K562 (cell line): ENCODE data around the gene MYL4. TPM values are rescaled to one million over a fixed set of nuclear protein-coding genes. Genes with fewer than 3 reads are reported as not detected.

Experiments used
- ADNP ChIP-seq: fragments of 200-800 bp; sonication (Bioruptor generic); IDR thresholded peaks from 2 replicates; pipeline ENCODE4 v1.6.1; 2016; ENCODE audit warnings: missing genetic modification characterization, missing compliant biosample characterization
- CAMTA2 ChIP-seq: fragments of 250-450 bp; sonication (Bioruptor Pico); conservative IDR thresholded peaks from 2 replicates; pipeline ENCODE4 v1.5.1; 2022
- CBX3 ChIP-seq, 2 experiments: IDR thresholded peaks; 1 replicate in 1 of 2; 2 replicates in 1 of 2; pipeline ENCODE4 v1.6.1; 2012; ENCODE audit warnings: inconsistent platforms in 2 of 2, low read length in 2 of 2, borderline replicate concordance in 1 of 2, control low read depth in 1 of 2
- ELF4 ChIP-seq: fragments of 450-650 bp; formaldehyde crosslinking; IDR thresholded peaks from 2 replicates; pipeline ENCODE4 v1.4.0; 2022; ENCODE audit warnings: missing genetic modification characterization
- ETS2 ChIP-seq: IDR thresholded peaks from 2 replicates; pipeline ENCODE4 v1.6.1; 2016; ENCODE audit warnings: borderline replicate concordance, missing genetic modification characterization, mild to moderate bottlenecking, moderate library complexity, missing compliant biosample characterization; ENCODE audit not compliant: poor library complexity, severe bottlenecking
- FOXP1 ChIP-seq: sonication (generic); formaldehyde crosslinking; IDR thresholded peaks from 2 replicates; pipeline ENCODE4 v1.8.0; 2022; ENCODE audit warnings: mild to moderate bottlenecking, missing genetic modification reagents
- MAZ ChIP-seq, 2 experiments: fragments of 450-650 bp in 1 of 2; sonication (generic) in 1 of 2; formaldehyde crosslinking; IDR thresholded peaks in 1 of 2; conservative IDR thresholded peaks in 1 of 2; 2 replicates each; pipeline versions ENCODE4 v1.4.0 to v1.5.0; 2020; ENCODE audit warnings: mild to moderate bottlenecking in 1 of 2, missing genetic modification reagents in 1 of 2
- NEUROD1 ChIP-seq: fragments of 150-350 bp; IDR thresholded peaks from 2 replicates; pipeline ENCODE4 v1.6.1; 2014; ENCODE audit warnings: borderline replicate concordance, low read length, low read depth; ENCODE audit not compliant: partially characterized antibody
- NFRKB ChIP-seq: fragments of 450-650 bp; IDR thresholded peaks from 2 replicates; pipeline ENCODE4 v1.6.1; 2016; ENCODE audit warnings: low read depth
- PPARD ChIP-seq: fragments of 250-450 bp; sonication (Bioruptor Pico); IDR thresholded peaks from 2 replicates; pipeline ENCODE4 v1.8.0; 2022; ENCODE audit warnings: inconsistent platforms, mild to moderate bottlenecking, moderate library complexity
- RCOR1 ChIP-seq, 2 experiments: IDR thresholded peaks; 2 replicates each; pipeline ENCODE4 v1.6.1; 2012; ENCODE audit warnings: low read depth in 2 of 2, low read length in 2 of 2, borderline replicate concordance in 1 of 2, improper control_type of control experiment in 1 of 2
- TAF9B ChIP-seq: fragments of 450-650 bp; IDR thresholded peaks from 2 replicates; pipeline ENCODE4 v1.6.1; 2018; ENCODE audit warnings: mild to moderate bottlenecking; ENCODE audit not compliant: partially characterized antibody
- ZKSCAN1 ChIP-seq: fragments of 150-350 bp; IDR thresholded peaks from 2 replicates; pipeline ENCODE4 v1.6.1; 2016; ENCODE audit warnings: low read depth, low read length
- ZNF133 ChIP-seq: fragments of 250-450 bp; sonication (Bioruptor Pico); IDR thresholded peaks from 2 replicates; pipeline ENCODE4 v1.4.0; 2020; ENCODE audit warnings: mild to moderate bottlenecking
- ZNF561 ChIP-seq: fragments of 450-650 bp; formaldehyde crosslinking; conservative IDR thresholded peaks from 2 replicates; pipeline ENCODE4 v1.4.0; 2020; ENCODE audit warnings: mild to moderate bottlenecking, moderate library complexity
- polyA plus RNA-seq, 8 experiments: library from polyadenylated mRNA; depleted of rRNA in 4 of 8; stranded (reverse) in 5 of 8; unstranded in 3 of 8; fragments of >200 nt; fragmentation: Nextera tagmentation in 2 of 8; fragmentation: Illumina TruSeq in 1 of 8; extraction: Ambion mirVana in 2 of 8; extraction: Trizol in 1 of 8; gene quantifications; 2 replicates each; pipeline versions ENCODE4 v1.2.1 to v1.2.3, GENCODE V29; 2011 to 2014; ENCODE audit warnings: inconsistent platforms in 1 of 8, missing spikeins in 1 of 8
- total RNA-seq, 7 experiments: library from RNA; depleted of rRNA in 6 of 7; stranded (reverse); fragments of >200 nt in 6 of 7; fragmentation: Illumina TruSeq in 2 of 7; extraction: Trizol in 2 of 7; gene quantifications; 2 replicates each; pipeline versions ENCODE4 v1.2.1 to v1.2.3, GENCODE V29; 2011 to 2021; ENCODE audit warnings: low replicate concordance in 1 of 7
- TF ChIP-seq, protein P1 (sequence below): fragments of 450-650 bp; IDR thresholded peaks from 2 replicates; pipeline ENCODE4 v1.6.1; 2014; ENCODE audit warnings: low read depth, mild to moderate bottlenecking, moderate library complexity, borderline replicate concordance
- TF ChIP-seq, protein P2 (sequence below), 2 experiments: fragments of 450-650 bp; IDR thresholded peaks; 2 replicates each; pipeline ENCODE4 v1.6.1; 2018; ENCODE audit warnings: mild to moderate bottlenecking in 2 of 2, low read depth in 1 of 2; ENCODE audit not compliant: partially characterized antibody in 2 of 2
- TF ChIP-seq, protein P3 (sequence below): sonication (generic); formaldehyde crosslinking; IDR thresholded peaks from 2 replicates; pipeline ENCODE4 v1.8.1; 2023; ENCODE audit warnings: mild to moderate bottlenecking, missing genetic modification reagents
- TF ChIP-seq, protein P4 (sequence below): fragments of 250-450 bp; sonication (Bioruptor Pico); IDR thresholded peaks from 2 replicates; pipeline ENCODE4 v1.5.0; 2020; ENCODE audit warnings: mild to moderate bottlenecking

MYL4 gene
- total and polyA plus RNA-seq, 9 of the 15 experiments (the other 6 are each of a cell fraction or from before 2014, with no cell fraction given), result 117 to 423 (median 221) TPM

DNA sequence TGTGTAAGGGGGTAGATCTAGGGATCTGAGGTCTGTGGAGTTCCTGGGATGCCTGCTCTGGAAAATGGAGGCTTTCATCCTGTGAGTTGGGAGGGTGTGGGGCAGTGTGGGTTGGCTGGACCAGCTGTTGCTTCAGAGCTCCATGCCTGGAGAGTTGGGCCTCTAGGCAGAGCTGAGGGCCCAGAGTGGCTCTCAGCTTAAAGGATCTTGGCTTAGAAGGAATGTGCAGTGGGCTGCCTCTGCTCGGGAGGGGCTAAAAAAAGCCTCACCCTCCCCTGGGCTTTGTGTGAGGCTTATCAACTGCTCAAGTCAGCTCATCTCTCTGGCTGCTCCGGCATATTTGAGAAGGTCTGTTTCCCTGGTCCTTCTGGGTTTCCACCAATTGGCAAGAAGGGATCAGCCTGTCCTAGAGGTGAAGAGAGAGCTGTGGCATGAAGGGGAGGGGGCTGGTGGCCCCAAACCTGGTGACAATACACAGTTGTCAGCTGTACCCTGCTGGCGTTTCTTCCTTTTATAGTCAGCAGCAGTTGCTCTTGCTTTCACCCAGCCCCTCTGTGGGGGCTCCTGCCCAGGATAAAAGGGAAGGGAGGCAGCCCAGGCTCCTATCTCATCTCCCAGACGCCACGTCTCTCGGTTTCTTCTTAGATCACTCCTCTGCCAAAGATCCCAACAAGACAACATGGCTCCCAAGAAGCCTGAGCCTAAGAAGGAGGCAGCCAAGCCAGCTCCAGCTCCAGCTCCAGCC is at the start of gene MYL4 (continued):
- TF ChIP-seq ZNF133 (CRISPR knock-in tag) (no peak), FOXP1 (CRISPR knock-in tag) (no peak), ZKSCAN1 (peak; percentile 71; the same call in 1 of the 2 replicates), CAMTA2 (CRISPR knock-in tag) (no peak), ZNF561 (CRISPR knock-in tag) (no peak), TAF9B (peak; percentile 66), ELF4 (CRISPR knock-in tag) (no peak), ADNP (tag) (no peak), NEUROD1 (peak; percentile 9), PPARD (CRISPR knock-in tag) (no peak), ETS2 (tag) (no peak), MAZ (CRISPR knock-in tag; conservative IDR thresholded peaks at IDR 0.05 in 1 of 2, IDR thresholded peaks at IDR 0.05 in 1 of 2) (peak; percentile 44 to 60; a peak in 3 of 4 replicates), NFRKB (peak; percentile 78; the same call in 1 of the 2 replicates), CBX3 (IDR thresholded peaks at IDR 0.05; ENCODE audit: borderline replicate concordance in 1 of 2, low read length in 2 of 2) (peak in 1 of 2 experiments; percentile 26; a peak in 1 of 3 replicates), RCOR1 (IDR thresholded peaks at IDR 0.05; ENCODE audit: borderline replicate concordance in 1 of 2, low read depth in 2 of 2, low read length in 2 of 2) (0 out of 4 replicates have a peak, but pooled peaks of 1 of the 2 experiments have one; percentile 3)
- TF ChIP-seq, protein P1, sequence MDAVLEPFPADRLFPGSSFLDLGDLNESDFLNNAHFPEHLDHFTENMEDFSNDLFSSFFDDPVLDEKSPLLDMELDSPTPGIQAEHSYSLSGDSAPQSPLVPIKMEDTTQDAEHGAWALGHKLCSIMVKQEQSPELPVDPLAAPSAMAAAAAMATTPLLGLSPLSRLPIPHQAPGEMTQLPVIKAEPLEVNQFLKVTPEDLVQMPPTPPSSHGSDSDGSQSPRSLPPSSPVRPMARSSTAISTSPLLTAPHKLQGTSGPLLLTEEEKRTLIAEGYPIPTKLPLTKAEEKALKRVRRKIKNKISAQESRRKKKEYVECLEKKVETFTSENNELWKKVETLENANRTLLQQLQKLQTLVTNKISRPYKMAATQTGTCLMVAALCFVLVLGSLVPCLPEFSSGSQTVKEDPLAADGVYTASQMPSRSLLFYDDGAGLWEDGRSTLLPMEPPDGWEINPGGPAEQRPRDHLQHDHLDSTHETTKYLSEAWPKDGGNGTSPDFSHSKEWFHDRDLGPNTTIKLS, result peak; percentile 61; the same call in 1 of the 2 replicates
- TF ChIP-seq, protein P2, sequence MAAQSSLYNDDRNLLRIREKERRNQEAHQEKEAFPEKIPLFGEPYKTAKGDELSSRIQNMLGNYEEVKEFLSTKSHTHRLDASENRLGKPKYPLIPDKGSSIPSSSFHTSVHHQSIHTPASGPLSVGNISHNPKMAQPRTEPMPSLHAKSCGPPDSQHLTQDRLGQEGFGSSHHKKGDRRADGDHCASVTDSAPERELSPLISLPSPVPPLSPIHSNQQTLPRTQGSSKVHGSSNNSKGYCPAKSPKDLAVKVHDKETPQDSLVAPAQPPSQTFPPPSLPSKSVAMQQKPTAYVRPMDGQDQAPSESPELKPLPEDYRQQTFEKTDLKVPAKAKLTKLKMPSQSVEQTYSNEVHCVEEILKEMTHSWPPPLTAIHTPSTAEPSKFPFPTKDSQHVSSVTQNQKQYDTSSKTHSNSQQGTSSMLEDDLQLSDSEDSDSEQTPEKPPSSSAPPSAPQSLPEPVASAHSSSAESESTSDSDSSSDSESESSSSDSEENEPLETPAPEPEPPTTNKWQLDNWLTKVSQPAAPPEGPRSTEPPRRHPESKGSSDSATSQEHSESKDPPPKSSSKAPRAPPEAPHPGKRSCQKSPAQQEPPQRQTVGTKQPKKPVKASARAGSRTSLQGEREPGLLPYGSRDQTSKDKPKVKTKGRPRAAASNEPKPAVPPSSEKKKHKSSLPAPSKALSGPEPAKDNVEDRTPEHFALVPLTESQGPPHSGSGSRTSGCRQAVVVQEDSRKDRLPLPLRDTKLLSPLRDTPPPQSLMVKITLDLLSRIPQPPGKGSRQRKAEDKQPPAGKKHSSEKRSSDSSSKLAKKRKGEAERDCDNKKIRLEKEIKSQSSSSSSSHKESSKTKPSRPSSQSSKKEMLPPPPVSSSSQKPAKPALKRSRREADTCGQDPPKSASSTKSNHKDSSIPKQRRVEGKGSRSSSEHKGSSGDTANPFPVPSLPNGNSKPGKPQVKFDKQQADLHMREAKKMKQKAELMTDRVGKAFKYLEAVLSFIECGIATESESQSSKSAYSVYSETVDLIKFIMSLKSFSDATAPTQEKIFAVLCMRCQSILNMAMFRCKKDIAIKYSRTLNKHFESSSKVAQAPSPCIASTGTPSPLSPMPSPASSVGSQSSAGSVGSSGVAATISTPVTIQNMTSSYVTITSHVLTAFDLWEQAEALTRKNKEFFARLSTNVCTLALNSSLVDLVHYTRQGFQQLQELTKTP (IDR thresholded peaks at IDR 0.05; ENCODE audit: low read depth in 1 of 2, partially characterized antibody in 2 of 2), result peak in 1 of 2 experiments; percentile 64
- TF ChIP-seq, protein P3, sequence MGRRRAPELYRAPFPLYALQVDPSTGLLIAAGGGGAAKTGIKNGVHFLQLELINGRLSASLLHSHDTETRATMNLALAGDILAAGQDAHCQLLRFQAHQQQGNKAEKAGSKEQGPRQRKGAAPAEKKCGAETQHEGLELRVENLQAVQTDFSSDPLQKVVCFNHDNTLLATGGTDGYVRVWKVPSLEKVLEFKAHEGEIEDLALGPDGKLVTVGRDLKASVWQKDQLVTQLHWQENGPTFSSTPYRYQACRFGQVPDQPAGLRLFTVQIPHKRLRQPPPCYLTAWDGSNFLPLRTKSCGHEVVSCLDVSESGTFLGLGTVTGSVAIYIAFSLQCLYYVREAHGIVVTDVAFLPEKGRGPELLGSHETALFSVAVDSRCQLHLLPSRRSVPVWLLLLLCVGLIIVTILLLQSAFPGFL (CRISPR knock-in tag), result peak; percentile 88; the same call in 1 of the 2 replicates
- TF ChIP-seq, protein P4, sequence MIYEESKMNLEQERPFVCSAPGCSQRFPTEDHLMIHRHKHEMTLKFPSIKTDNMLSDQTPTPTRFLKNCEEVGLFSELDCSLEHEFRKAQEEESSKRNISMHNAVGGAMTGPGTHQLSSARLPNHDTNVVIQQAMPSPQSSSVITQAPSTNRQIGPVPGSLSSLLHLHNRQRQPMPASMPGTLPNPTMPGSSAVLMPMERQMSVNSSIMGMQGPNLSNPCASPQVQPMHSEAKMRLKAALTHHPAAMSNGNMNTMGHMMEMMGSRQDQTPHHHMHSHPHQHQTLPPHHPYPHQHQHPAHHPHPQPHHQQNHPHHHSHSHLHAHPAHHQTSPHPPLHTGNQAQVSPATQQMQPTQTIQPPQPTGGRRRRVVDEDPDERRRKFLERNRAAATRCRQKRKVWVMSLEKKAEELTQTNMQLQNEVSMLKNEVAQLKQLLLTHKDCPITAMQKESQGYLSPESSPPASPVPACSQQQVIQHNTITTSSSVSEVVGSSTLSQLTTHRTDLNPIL (CRISPR knock-in tag), result no peak
